ENCODE measurements around the gene PIK3AP1.

The PIK3AP1 gene

GRCh38 chr10:96697438-96697837 lies 22.9 kb downstream of the PIK3AP1 start:
- Histone ChIP-seq H3K36me3 (ENCODE audit: insufficient read depth) (no peaks in the 10 kb centered on the region), H3K9ac (no peak overlapping the region), H3K27me3 (ENCODE audit: insufficient read depth, low read depth) (no peaks in the 10 kb centered on the region), H3K79me2 (ENCODE audit: insufficient read depth, low read depth) (no peaks in the 10 kb centered on the region), H3K4me3 (IDR thresholded peaks at IDR 0.05; ENCODE audit: insufficient read depth, low read depth, low read length) (no peak overlapping the region), H4K20me1 (ENCODE audit: insufficient read depth) (no peaks in the 10 kb centered on the region), H3K4me1 (ENCODE audit: low read depth, poor library complexity, severe bottlenecking) (peaks cover 18% of the 10 kb centered on the region), H3K27ac (no peak overlapping the region), H2AFZ (ENCODE audit: low read depth) (no peak overlapping the region), H3K4me2 (no peak overlapping the region)
- no peak for TF ChIP-seq CTCF (conservative IDR thresholded peaks at IDR 0.05; ENCODE audit: low read depth, low read length)

GRCh38 chr10:96696845-96697425 lies 23.4 kb downstream of the PIK3AP1 start:
- no peak overlapping the region for H2AFZ ChIP-seq (ENCODE audit: low read depth)
- no peaks in the 10 kb centered on the region for H3K36me3 ChIP-seq (ENCODE audit: insufficient read depth)
- no peak overlapping the region for H3K4me2 ChIP-seq
- TF ChIP-seq CTCF (conservative IDR thresholded peaks at IDR 0.05; ENCODE audit: low read depth, low read length) = no peak
- H3K27me3 ChIP-seq (ENCODE audit: insufficient read depth, low read depth) = no peaks in the 10 kb centered on the region
- no peak overlapping the region for H3K27ac ChIP-seq
- H3K4me1 ChIP-seq (ENCODE audit: low read depth, poor library complexity, severe bottlenecking) = peaks cover 18% of the 10 kb centered on the region
- H3K79me2 ChIP-seq (ENCODE audit: insufficient read depth, low read depth) = no peaks in the 10 kb centered on the region
- H3K4me3 ChIP-seq (IDR thresholded peaks at IDR 0.05; ENCODE audit: insufficient read depth, low read depth, low read length) = no peak overlapping the region
- H3K9ac ChIP-seq = no peak overlapping the region
- H4K20me1 ChIP-seq (ENCODE audit: insufficient read depth) = no peaks in the 10 kb centered on the region

- Histone ChIP-seq H3K9ac (no peak overlapping the region), H3K36me3 (ENCODE audit: insufficient read depth) (no peaks in the 10 kb centered on the region)
- no peak for TF ChIP-seq CTCF (conservative IDR thresholded peaks at IDR 0.05; ENCODE audit: low read depth, low read length)
Observed at GRCh38 chr10:96695975-96696634, 24.2 kb downstream of the PIK3AP1 start.

GRCh38 chr10:96695366-96695765 lies 24.9 kb downstream of the PIK3AP1 start:
- TF ChIP-seq CTCF (conservative IDR thresholded peaks at IDR 0.05; ENCODE audit: low read depth, low read length) = no peak
- no peaks in the 10 kb centered on the region for H4K20me1 ChIP-seq (ENCODE audit: insufficient read depth)
- H3K27ac ChIP-seq = no peak overlapping the region
- no peak overlapping the region for H3K9ac ChIP-seq
- no peak overlapping the region for H3K4me3 ChIP-seq (IDR thresholded peaks at IDR 0.05; ENCODE audit: insufficient read depth, low read depth, low read length)
- H3K27me3 ChIP-seq (ENCODE audit: insufficient read depth, low read depth) = no peaks in the 10 kb centered on the region
- no peak overlapping the region for H2AFZ ChIP-seq (ENCODE audit: low read depth)
- no peaks in the 10 kb centered on the region for H3K36me3 ChIP-seq (ENCODE audit: insufficient read depth)
- no peaks in the 10 kb centered on the region for H3K79me2 ChIP-seq (ENCODE audit: insufficient read depth, low read depth)
- peaks cover 18% of the 10 kb centered on the region for H3K4me1 ChIP-seq (ENCODE audit: low read depth, poor library complexity, severe bottlenecking)
- H3K4me2 ChIP-seq = no peak overlapping the region

More at GRCh38 chr10:96695975-96696634, 24.2 kb downstream of the PIK3AP1 start:
- Histone ChIP-seq H3K27me3 (ENCODE audit: insufficient read depth, low read depth) (no peaks in the 10 kb centered on the region), H3K79me2 (ENCODE audit: insufficient read depth, low read depth) (no peaks in the 10 kb centered on the region), H4K20me1 (ENCODE audit: insufficient read depth) (no peaks in the 10 kb centered on the region), H3K27ac (no peak overlapping the region), H3K4me1 (ENCODE audit: low read depth, poor library complexity, severe bottlenecking) (peaks cover 18% of the 10 kb centered on the region), H3K4me3 (IDR thresholded peaks at IDR 0.05; ENCODE audit: insufficient read depth, low read depth, low read length) (no peak overlapping the region), H3K4me2 (no peak overlapping the region), H2AFZ (ENCODE audit: low read depth) (no peak overlapping the region)

Data from KMS-11 (cell line).